Peyer's patch (tissue), 4 donors: ENCODE data around the gene SKAP1.

Source experiments
- CTCF ChIP-seq, 6 experiments: fragments of 450-650 bp in 4 of 6; fragments of 200-600 bp in 2 of 6; sonication (generic) in 1 of 6; IDR thresholded peaks; one replicate each; pipeline ENCODE4 v1.5.1; 2017 to 2019; ENCODE audit warnings: antibody characterized with exemption in 6 of 6, mild to moderate bottlenecking in 3 of 6, moderate library complexity in 1 of 6
- POLR2A ChIP-seq, 2 donors: fragments of 450-650 bp; IDR thresholded peaks; one replicate each; pipeline ENCODE4 v1.5.1; 2017; ENCODE audit warnings: antibody characterized with exemption in 2 of 2, mild to moderate bottlenecking in 2 of 2, moderate library complexity in 2 of 2

- TF ChIP-seq CTCF (IDR thresholded peaks at IDR 0.05) (peak in 5 of 6 experiments; percentile 36 to 64 (median 49)), POLR2A (IDR thresholded peaks at IDR 0.05) (no peak)
Measured at GRCh38 chr17:48262982-48263730, 166.9 kb downstream of the SKAP1 start.
